KOPT-K1 (cell line): ENCODE results near the gene PPHLN1.
"Not testable (repeated sequence)": the region's sequence is repeated elsewhere in the genome, so short reads cannot be mapped to it uniquely, and the experiment has no call there.

Experiments
- H3K27ac ChIP-seq: fragments of 200-600 bp; sonication (generic); 2 replicates; pipeline ENCODE4 v1.5.1; 2016; ENCODE audit warnings: antibody characterized with exemption, mild to moderate bottlenecking, low read depth, low read length; ENCODE audit not compliant: poor library complexity, severe bottlenecking
- H3K36me3 ChIP-seq: fragments of 200-600 bp; sonication (generic); 2 replicates; pipeline ENCODE4 v1.5.1; 2017; ENCODE audit warnings: antibody characterized with exemption, mild to moderate bottlenecking, low read length, moderate library complexity; ENCODE audit not compliant: insufficient read depth
- H3K9me3 ChIP-seq: fragments of 200-600 bp; sonication (generic); 2 replicates; pipeline ENCODE4 v1.5.1; 2017; ENCODE audit warnings: antibody characterized with exemption, low read length, mild to moderate bottlenecking; ENCODE audit not compliant: insufficient read depth, poor library complexity, severe bottlenecking

PPHLN1 gene

DNA sequence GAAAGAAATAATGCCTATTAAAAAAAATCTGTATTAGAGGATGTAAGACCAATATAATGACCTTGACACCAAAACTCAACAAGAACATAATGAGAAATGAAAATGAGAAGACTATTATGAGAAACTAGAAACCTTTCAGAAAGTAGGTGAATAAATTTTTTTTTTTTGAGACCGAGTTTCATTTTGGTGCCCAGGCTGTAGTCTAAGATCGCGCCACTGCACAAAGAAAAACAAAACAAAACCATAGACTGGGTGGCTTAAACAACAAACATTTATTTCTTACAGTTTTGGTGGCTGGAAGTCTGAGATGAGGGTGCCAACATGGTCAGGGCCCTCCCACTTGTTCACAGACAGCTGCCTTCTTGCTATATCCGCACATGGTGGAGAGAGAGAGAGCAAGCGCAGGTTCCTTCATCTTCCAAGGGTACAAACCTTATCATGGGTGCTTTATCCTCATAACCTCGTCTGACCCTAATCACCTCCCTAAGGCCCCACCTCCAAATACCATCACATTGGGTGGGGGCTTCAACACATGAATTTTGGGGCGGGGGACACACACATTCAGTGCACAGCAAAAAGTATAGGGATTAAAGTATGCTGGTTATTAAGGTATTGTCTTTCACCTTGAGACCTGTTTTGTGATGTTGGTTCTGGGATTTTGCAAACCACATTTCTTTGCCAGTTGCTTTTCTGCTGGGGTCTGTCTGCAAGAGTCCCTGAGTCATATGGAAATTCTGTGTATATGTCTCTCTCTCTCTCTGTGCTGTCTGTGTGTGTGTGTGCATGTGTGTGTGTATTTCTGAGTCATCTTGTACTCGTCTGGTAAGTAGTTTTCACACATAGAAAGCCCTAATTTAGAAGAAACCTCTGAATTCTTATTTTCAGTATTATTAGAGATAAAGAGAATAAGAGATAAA lies 26.3 kb upstream of the PPHLN1 start:
- Histone ChIP-seq H3K27ac (no peak overlapping the region), H3K36me3 (no peaks in the 10 kb centered on the region), H3K9me3 (no peaks in the 10 kb centered on the region)

DNA sequence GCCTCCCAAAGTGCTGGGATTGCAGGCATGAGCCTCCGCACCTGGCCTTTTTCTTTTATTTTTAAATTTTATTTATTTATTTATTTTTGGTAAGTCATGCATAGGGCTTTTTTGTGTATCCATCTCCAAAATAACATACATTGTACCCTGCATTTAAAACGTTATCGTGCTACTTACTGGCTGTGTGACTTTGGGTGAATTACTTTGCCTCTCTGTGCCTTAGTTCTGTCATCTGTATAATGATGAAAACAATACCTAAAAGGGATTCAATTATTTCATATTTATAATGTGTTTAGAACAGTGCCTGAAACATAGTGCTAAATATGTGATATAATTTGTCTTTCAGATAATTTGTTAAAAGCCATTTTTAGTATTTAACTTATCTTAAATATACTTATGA lies 19.7 kb upstream of the PPHLN1 start:
- Histone ChIP-seq H3K9me3 (no peaks in the 10 kb centered on the region), H3K36me3 (no peaks in the 10 kb centered on the region), H3K27ac (no peak overlapping the region)

DNA sequence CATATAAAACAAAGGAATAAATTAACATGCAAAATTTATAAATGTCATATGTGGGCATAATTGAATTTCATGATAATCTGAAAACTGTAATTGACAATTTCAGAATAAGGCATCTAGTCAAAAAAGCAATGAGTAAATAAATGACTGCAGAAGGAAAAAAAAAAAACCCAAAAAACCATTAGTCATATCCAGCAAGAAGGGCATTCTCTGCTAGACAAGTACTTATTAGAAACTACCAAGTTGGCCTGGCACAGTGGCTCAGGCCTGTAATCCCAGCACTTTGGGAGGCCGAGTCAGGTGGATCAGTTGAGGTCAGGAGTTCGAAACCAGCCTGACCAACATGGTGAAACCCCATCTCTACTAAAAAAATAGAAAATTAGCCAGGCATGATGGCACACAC lies 17.6 kb upstream of the PPHLN1 start:
- Histone ChIP-seq H3K9me3 (no peaks in the 10 kb centered on the region), H3K27ac (no peak overlapping the region), H3K36me3 (peaks cover 14% of the 10 kb centered on the region)

DNA sequence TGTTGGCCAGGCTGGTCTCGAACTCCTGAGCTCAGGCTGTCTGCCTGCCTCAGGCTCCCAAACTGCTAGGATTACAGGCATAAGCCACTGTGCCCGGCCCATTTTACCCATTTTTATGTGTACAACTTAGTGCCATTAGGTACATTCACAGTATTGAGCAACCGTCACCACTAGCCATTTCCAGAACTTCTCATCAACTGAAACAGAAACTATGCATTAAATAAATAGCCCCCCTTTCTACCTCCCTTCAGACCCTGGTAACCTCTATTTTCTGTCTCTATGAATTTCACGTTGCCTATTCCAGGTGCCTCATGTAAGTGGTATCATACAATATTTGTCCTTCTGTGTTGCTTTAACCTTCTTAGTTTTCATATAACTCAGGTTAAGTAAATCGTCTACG lies 16.0 kb upstream of the PPHLN1 start:
- no peaks in the 10 kb centered on the region for H3K9me3 ChIP-seq
- peaks cover 30% of the 10 kb centered on the region for H3K36me3 ChIP-seq
- no peak overlapping the region for H3K27ac ChIP-seq

DNA sequence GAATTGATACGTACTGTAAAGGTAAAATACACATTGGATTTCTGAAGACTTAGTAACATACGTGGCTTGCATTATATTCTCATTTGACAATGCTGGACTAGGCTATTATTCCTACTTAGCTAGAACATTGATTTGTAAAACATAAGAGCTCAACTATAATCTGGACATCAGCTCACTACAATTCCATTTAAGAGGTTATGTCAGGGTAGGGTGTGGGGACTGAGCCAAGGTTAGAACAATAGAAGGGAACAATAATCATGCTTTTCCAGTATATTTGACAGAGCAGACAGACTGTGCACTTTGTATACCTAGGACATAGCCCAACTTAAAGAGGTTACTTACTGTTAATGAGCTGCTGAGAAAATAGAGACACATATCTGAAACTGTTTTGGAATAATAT lies 10.9 kb upstream of the PPHLN1 start:
- Histone ChIP-seq H3K36me3 (peaks cover 53% of the 10 kb centered on the region), H3K27ac (no peak overlapping the region), H3K9me3 (no peaks in the 10 kb centered on the region)

DNA sequence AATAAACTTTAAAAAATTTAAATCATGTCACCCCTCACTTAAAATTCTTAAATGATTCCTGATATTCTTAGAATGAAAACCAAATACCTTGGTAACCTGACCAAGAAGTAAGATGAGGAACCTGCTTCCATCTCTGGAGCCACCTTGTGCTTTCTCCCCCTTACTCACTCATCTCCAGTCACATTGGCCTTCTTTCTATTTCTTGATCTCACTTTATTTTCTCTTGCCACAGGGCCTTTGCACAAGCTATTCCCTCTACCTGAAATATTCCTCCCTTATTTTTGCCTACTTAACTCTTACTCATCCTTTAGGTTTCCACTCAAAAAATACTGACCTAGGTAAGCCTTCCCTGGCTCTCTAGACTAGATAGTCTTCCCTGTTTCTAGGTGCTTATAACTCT lies 5.2 kb upstream of the PPHLN1 start:
- Histone ChIP-seq H3K9me3 (no peaks in the 10 kb centered on the region), H3K27ac (no peak overlapping the region), H3K36me3 (peaks cover 51% of the 10 kb centered on the region)

DNA sequence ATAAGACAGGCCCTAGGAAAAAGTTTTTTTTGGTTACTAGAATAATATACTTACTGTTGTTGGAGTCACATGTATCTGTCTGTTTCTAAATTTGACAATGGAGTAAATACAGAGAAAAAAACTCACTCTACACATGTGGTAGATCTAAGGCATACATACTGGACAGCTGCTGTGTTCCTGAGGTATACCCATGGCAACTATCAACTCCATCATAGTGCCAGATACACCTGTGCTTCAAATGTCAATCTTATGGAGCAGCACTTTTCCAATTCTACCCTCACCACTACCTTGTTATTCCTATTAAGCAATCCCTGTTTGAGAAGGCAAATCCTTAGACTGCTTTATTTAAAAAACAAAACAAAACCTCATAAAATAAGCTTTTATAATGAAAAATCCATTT lies 3.4 kb upstream of the PPHLN1 start:
- Histone ChIP-seq H3K36me3 (peaks cover 34% of the 10 kb centered on the region), H3K27ac (no peak overlapping the region), H3K9me3 (no peaks in the 10 kb centered on the region)

DNA sequence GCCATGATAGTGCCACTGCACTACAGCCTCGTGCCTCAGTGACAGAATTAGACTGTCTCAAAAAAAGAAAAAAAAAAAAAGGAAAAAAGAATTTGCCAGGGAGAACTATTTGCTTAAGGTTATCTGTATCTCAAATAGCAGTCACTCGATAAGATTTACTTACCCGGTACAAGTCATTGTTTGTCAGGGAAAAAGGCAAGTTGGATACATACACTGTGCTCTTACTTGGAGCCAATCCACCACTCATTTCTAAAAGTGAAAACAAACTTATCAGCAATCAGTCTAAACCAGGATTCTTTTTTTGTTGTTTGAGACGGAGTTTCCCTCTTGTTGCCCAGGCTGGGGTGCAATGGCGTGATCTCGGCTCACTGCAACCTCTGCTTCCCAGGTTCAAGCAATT lies 2.1 kb upstream of the PPHLN1 start:
- Histone ChIP-seq H3K27ac (no peak overlapping the region), H3K9me3 (no peaks in the 10 kb centered on the region), H3K36me3 (peaks cover 33% of the 10 kb centered on the region)

DNA sequence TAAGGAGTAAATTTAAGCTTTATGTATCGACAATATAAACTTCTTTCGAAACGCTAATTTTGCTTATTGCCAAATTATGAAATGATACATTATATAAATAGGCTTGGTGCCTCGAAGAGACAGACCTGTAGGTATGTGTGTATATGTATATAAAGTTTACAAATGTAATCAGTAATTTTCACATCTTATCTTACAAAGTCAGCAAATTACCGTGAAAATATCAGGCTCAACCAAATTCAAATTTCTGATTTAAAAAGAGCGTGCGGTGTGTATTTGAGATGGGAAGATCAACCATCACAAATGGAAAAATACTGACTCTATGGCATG lies 678 bp upstream of the PPHLN1 start:
- Histone ChIP-seq H3K36me3 (peaks cover 39% of the 10 kb centered on the region), H3K9me3 (no peaks in the 10 kb centered on the region), H3K27ac (peak overlapping the region; percentile 76)

DNA sequence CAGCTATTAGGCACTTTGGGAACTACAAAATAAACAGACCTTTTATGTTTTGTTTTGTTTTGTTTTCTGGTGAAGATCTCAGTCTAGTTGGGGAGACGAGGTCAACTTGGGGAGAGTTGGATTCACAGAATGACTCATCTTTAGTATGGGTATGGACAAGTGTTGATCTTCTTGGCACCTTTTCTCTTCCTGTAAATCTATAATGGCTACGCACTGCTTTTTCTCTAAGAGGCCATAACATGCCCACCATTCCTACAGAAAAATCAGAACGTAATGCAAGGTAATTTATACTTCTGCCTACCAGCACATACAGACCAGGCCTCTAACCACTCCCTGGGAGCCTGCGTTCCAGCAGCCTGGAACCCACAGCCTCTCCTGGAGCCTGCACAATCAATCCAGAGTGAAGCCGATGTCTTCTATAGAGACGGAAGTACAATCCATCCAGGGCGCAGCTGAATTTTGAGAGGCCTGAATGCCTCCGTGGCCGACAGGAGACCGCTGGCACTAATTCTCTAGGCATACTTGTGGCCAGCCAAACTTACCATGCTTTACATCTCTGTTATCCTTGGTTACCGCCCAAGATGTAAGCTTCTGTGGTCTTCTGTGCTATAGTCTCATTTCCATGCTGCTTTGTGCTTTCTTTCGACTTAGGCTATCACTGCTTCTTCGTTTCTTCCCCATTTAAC lies 717 bp downstream of the PPHLN1 start:
- Histone ChIP-seq H3K9me3 (no peaks in the 10 kb centered on the region), H3K27ac (peak overlapping the region; percentile 76), H3K36me3 (peaks cover 30% of the 10 kb centered on the region)

DNA sequence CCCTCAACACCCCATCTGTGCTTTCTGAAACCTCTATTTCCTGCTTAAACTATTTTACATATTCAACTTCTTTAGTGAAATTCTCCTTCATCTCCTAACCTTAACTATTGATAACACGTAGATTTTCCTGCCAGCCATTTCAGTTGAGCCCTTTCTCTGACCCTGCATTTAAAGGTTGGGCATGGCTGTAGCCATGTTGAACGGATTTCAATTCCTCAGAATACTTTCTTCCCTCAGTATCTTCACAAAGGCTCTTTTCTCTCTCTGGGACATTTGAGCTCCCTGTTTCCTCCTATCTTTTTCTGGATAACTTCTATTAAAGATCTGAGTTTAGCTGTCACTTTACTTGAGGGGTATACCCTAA lies 1.2 kb downstream of the PPHLN1 start:
- Histone ChIP-seq H3K27ac (peak overlapping the region; percentile 76), H3K36me3 (peaks cover 27% of the 10 kb centered on the region), H3K9me3 (no peaks in the 10 kb centered on the region)

DNA sequence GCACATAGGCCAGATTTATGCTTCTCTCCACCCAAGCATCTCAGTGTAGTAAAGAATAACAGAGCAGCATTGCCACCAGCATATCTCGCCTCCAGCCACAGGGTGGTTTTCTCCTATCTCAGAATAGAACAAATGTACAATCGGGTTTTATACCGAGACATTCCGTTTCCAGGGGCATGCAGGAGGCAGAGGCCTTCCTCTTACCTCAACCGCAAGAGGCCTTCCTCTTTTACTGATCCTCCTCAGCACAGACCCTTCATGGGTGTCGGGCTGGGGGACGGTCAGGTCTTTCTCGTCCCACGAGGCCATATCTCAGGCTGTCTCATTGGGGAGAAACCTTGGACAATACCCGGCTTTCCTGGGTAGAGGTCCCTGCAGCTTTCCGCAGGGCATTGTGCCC lies 4.1 kb downstream of the PPHLN1 start:
- H3K27ac ChIP-seq, H3K9me3 ChIP-seq: not testable (repeated sequence)
- peaks cover 20% of the 10 kb centered on the region for H3K36me3 ChIP-seq

DNA sequence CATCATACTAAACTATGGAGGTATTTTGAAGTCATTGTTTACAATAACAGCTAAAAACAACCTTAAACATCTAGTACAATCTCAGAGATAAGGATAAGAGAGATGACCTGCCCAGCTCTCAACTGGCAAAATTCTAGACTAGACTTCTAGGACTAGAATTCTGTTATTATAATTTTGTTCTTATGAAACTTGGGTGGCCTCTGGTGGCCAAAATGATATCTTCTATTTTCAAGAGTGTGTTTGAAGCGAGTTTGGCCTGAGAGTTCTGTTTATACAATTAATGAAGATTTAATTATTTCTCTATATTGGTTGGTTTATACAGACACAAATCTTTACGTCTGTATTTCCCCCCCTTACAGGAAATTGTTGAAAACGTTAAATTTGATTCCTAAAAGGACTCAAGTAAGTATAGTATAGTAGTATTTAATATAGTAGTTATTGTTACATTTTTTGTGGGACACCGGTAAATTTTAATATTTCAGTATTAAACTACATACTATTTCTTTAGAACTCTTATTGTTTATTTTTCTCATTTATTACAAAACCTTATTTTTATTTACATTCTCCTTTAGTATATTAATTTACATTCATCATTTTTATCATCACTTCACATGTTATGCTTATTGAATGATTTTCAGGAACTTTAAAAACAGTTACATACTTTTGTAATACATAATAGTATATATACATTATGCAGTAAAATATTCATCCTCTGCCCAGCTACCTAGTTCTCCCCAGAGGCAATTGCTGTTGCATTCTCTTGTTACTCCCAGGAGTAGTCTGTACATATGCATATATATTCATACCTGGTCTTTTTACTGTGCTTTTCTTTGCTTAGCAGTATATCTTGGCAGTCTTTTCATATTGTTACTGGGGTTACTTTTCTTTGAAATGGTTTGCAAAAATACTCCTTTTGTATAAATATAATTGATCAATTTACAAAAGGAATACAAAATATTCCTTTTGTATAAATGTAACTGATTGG lies 6.6 kb downstream of the PPHLN1 start:
- H3K27ac ChIP-seq: no peak overlapping the region
- H3K9me3 ChIP-seq: no peaks in the 10 kb centered on the region
- peaks cover 44% of the 10 kb centered on the region for H3K36me3 ChIP-seq

DNA sequence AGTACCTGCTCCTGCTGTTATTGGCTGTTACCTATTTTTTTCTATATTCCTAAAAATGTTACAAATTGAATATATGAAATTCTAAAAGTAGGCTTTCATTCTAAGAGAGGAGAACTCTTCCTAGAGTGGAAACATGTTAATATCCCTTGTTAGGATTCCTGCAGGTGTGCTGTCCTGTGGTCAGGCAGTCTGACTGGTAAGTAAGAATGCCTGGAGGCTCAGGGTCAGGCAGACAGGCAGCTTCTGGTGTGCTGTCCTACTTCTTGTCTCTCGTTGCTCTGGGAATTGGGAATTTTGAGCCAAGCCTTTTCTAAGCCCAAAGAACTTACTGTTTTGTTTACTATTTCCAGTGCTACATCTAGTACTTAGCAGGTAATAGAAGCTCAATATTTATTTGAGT lies 10.3 kb downstream of the PPHLN1 start:
- H3K36me3 ChIP-seq: peaks cover 69% of the 10 kb centered on the region

DNA sequence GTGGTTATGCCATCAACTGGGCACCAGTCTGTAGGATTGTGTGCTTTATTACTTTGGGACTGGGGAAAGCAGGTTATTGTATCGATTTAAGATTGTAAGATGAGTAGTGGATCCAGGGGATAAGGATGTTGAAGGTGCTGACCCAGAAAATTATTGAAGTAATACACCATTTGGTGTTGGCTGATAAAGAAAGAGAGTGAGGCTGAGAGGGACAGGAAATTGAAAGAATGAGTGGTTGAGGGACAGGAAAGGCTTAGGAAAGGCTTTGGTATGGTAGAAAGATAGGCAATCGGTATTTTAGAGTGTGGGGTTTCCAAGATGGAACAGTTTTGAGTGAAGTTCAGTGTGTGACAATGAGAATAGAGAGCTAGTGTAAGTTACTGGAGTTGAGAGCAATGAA lies 12.3 kb downstream of the PPHLN1 start:
- Histone ChIP-seq H3K9me3 (no peaks in the 10 kb centered on the region), H3K27ac (no peak overlapping the region), H3K36me3 (peaks cover 75% of the 10 kb centered on the region)

More for the DNA sequence above, 10.3 kb downstream of the PPHLN1 start:
- Histone ChIP-seq H3K9me3 (no peaks in the 10 kb centered on the region), H3K27ac (no peak overlapping the region)
